HG02571 (cell line): Measurements from ENCODE around the gene AOPEP.
"Not testable (repeated sequence)": the region's sequence is repeated elsewhere in the genome, so short reads cannot be mapped to it uniquely, and the experiment has no call there.

Experiments
- ATAC-seq: cut with Tn5 transposase; IDR thresholded peaks from one replicate; pipeline ENCODE4 v1.9.1; 2021; ENCODE audit warnings: mild to moderate bottlenecking, moderate library complexity; ENCODE audit not compliant: unreplicated experiment

Gene AOPEP

DNA sequence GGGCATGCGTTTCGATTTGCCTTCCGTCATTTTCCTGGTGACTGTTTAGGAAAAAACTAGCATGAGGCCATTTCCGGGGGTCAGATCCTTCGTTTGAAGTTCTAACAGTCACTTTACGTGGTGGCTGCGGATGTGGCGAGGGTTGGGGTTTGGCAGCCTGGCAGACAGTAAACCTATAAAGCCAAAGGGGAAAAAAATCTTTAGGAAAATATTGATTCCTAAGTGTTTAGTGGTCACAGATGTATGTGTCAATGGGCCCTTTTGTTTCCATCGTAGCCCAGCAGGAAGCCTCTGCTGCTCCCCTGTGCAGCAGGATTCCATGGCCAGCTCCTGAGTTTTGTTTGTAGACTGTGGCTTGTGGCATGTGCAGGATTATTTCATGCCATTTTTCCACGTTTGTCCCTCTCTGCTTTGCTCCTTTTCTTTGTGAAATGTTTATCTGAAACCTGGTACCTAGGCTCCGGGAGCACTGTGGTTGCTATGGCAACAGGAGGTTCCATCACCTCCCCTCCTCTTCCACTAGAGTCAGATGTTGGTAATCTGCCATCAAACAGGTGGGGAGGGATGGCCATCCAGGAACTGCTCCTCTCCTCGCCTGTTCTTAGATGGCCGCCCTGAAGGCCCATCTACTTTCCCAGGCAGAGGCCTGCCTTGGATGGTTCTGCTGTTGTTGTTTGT, 202.3 kb downstream of the AOPEP start:
- no peak for ATAC-seq

DNA sequence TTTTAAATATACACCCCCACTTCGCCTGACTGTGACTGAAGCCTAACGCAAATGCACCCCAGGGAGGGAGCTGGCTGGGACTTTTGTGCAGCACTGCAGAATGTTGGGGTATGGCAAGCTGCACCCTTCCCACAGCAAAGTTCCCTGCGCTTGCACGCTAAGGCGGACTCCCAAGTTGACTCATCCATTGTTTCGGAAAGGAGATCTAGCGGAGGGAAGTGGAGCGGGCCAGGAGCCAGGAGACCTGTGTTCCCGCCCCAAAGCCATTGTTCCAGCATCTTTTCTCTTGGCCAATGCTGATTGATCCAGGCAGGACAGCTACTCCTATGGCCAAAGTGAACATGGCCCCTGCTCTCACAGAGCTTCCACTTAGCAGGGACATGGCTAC, 202.9 kb downstream of the AOPEP start:
- ATAC-seq, result no peak

DNA sequence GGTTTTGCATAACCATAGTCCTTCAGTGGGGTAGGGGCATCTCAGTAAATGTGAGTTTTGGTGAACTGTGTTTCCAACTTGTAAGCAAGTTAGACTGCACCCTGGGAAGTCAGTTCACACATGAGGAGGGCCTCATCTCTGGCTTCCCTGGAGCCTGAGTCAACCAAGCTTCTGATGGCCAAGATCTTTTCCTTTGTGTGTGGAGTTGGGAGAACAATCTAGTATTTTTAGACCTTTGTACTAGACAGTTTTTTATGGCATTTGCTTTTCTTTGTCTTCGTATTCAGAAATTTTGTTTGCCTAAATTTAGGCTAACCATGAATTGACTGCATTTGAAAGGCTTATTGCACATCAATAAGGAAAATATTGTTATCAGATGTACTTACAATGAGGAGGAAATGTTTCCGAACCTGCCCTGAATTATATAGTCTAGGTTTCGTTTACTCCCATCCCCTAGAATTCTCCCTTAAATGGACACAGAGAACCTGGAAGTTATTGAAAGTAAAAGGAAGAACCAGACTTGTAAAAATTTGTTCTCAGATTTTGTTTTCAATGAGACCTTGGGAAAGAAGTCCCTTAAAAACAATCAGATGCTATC, 204.6 kb downstream of the AOPEP start:
- no peak for ATAC-seq

GRCh38 chr9:94931740-94932139, 205.2 kb downstream of the AOPEP start:
- ATAC-seq, result no peak

- ATAC-seq, result no peak
These were observed 206.4 kb downstream of the AOPEP start for GRCh38 chr9:94932652-94933510.

GRCh38 chr9:94933511-94933828, 207.0 kb downstream of the AOPEP start:
- no peak for ATAC-seq

- ATAC-seq, result no peak
These were observed 208.4 kb downstream of the AOPEP start for GRCh38 chr9:94934816-94935328.

DNA sequence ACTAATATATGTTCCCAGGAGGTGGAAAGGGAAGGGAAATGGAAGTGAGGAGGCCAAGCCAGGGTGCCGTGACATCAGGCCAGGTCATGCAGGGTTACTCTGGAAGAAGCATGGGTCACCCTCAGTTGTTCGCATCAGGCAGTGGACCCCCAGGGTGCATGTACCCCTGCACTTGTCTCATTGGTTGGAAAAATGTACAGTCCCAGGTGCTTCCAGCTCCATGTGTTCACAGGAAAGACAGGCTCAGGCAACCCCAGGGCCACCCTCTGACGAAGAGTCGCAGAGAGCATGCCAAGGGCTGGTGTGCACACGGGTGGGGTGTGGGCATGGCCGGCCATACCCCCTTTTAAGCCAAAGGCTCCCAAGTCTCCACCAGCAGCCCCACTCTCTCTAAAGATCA, 208.9 kb downstream of the AOPEP start:
- no peak for ATAC-seq

DNA sequence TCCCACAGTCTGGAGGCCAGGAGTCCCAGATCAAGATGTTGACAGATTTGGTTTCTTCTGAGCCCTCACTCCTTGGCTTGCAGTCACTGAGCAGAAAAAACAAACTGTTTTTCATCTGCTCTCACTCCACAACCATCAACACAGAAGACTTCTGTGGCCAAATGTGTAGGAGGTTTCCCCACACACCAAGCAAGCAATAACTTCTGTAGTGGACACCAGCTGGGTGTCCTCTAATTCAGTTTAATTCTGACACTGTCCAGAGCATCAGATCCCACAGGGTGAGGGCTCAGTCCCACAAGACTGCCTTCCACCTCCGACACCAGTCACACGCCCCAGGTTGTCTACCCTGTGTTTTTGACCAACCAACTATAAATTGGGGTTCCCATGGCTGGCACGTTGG, 209.9 kb downstream of the AOPEP start:
- no peak for ATAC-seq

- ATAC-seq, result no peak
These were observed 210.9 kb downstream of the AOPEP start for GRCh38 chr9:94937214-94937903.

DNA sequence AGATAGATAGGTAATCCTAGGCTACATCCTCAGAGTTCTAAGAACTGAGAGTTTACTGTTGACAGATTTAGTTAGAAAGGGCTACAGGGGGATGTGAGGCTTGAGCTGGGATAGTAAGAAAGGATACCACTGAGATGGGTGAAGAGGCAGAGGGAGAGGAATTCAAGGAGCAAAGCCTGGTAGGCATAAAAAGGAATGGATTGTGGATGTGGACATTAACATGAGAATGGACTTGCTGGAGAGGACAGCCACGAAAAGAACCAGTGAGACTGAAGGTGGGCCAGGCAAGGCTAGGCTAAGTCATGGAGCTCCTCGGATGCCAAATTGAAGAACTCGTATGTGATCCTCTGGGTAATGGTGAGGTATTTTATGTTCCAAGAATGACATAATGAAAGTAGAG, 211.9 kb downstream of the AOPEP start:
- no peak for ATAC-seq

DNA sequence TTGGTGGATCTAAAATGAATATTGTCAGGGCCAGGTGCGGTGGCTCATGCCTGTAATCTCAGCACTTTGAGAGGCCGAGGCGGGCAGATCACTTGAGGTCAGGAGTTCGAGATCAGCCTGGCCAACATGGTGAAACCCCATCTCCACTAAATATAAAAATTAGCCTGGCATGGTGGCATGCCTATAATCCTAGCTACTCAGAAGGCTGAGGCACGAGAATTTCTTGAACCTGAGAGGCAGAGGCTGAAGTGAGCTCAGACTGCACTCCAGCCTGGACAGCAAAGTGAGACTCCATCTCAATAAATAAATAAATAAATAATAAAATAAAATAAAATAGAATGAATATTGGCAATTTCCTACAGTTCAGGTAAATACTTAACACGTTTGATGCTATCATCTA, 213.8 kb downstream of the AOPEP start:
- not testable (repeated sequence) for ATAC-seq

DNA sequence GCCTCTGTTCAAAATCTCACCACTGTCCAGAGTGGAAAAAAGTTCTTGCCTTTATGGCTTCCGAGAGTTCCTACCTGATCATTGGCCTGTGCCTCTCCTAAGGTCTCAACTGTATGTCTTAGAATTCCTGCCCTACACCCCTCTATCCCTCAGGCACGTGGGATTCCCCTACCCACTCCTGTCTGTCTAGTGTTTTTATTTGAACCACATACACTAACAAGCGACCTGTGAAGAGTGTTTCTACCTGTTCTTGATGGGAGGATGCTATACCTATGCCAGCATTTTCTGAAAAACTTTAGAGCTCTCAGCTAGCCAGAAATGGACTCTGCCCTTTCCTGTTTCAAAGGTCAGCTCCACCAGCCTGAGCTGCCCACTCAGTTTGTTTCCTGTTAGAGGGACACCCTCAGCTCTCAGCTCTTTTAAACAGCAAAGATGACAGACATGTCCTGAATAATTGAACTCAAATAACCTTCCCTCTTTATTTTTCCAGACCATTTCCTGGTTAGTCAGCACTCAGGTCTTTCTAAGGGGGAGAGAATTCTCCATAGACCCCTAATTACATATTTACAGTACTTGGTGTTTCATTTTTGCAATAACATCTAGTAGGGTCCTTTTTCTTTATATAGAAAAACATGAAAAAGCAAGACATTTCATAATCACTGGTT, 214.8 kb downstream of the AOPEP start:
- ATAC-seq, result no peak

- ATAC-seq, result no peak
These were observed 218.1 kb downstream of the AOPEP start for GRCh38 chr9:94944626-94945025.

GRCh38 chr9:94945197-94946144, 219.0 kb downstream of the AOPEP start:
- no peak for ATAC-seq

GRCh38 chr9:94946256-94946655, 219.8 kb downstream of the AOPEP start:
- ATAC-seq, result no peak

DNA sequence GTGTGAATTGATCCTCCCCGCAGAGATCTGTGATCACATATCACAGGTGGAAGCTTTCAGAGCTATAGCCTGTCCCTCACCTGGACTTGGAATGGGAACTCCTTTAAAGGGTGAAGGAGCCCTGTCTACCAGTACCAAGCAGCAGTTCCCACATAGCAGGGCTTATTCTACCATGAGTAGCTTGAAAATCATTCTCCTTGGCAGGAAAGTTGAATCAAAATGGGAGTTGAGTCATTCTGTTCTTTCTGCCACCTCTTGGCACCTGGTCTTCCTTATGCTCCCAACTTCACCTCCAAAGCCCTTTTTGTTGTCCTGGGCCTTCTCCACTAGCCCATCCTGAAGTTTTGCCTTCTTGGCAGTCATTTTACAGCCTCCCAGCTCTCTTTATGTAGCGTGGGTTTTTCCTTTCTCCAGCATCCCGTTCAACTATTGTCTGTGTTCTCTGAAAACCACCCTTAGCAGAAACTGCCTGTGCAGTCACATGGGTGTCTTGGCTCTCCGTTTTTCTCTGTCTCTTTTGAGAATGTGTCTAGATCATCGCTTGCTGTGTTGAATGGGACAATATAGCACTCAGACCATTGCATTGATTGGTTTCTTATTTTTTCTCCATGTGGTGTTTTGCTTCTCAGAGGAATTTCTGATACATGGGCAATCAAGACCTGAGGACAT, 222.2 kb downstream of the AOPEP start:
- ATAC-seq, result no peak

- ATAC-seq, result no peak
These were observed 222.9 kb downstream of the AOPEP start for GRCh38 chr9:94949370-94949769.

DNA sequence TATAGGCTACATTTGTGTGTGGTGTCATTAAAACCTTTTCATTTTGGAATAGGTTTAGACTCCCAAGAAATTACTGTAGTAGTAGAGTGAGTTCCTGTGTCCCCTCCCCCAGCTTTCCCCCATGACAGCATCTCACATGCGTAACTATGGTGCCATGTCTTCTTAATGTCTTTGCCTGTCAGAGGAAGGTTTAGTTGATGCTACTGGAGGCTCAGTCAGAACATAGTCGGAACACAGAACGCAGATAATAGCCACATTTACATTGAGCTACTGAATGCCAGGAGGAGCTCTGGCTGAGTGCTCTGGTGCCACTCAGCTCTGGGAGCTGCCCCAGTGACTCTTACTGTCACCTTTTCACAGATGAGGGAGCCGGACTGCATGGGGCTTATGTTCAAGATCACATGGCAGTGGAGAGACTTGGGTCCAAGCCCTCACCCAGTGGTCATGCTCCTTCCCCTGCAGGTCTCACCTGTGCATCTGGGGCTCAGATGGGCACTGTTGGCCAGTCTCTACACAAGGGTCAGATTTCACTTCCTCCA, 223.6 kb downstream of the AOPEP start:
- no peak for ATAC-seq
